Neuronal stem cell (in vitro differentiated cells): ENCODE data around the gene CDK5R1.
A peak's percentile ranks its signal among the peaks of the same experiment; 100 is the strongest.

Source experiments
- DNase-seq: peaks from one replicate; pipeline ENCODE4 v3.0.0-alpha.2; 2013; ENCODE audit warnings: low spot score
- H2AFZ ChIP-seq: one replicate; pipeline ENCODE4 v1.6.1; 2013; ENCODE audit warnings: mild to moderate bottlenecking, low read length, inconsistent platforms
- H2AK5ac ChIP-seq: 2 replicates; pipeline ENCODE4 v1.6.1; 2013; ENCODE audit warnings: low read depth, mild to moderate bottlenecking, inconsistent platforms, low read length, moderate library complexity, mixed read lengths
- H2BK120ac ChIP-seq: 2 replicates; pipeline ENCODE4 v1.6.1; 2013; ENCODE audit warnings: low read depth, mild to moderate bottlenecking, inconsistent platforms, low read length, moderate library complexity, mixed read lengths
- H2BK12ac ChIP-seq: one replicate; pipeline ENCODE4 v1.6.1; 2013; ENCODE audit warnings: low read length, inconsistent platforms
- H2BK15ac ChIP-seq: 2 replicates; pipeline ENCODE4 v1.6.1; 2013; ENCODE audit warnings: mild to moderate bottlenecking, low read length, inconsistent platforms, mixed read lengths
- H2BK5ac ChIP-seq: one replicate; pipeline ENCODE4 v1.6.1; 2013; ENCODE audit warnings: inconsistent platforms, mild to moderate bottlenecking, low read length, moderate library complexity
- H3K14ac ChIP-seq: one replicate; pipeline ENCODE4 v1.6.1; 2013; ENCODE audit warnings: low read length, inconsistent platforms
- H3K18ac ChIP-seq: 2 replicates; pipeline ENCODE4 v1.6.1; 2013; ENCODE audit warnings: low read length, inconsistent platforms
- H3K23ac ChIP-seq: 2 replicates; pipeline ENCODE4 v1.6.1; 2013; ENCODE audit warnings: low read depth, mild to moderate bottlenecking, mixed read lengths, low read length, inconsistent platforms; ENCODE audit not compliant: poor library complexity
- H3K27ac ChIP-seq: replicated peaks from 3 replicates; pipeline ENCODE4 v1.5.1; 2013; ENCODE audit warnings: low read length, inconsistent platforms
- H3K27me3 ChIP-seq, 3 experiments: 2 replicates each; pipeline ENCODE4 v1.6.1; 2013; ENCODE audit warnings: low read length in 3 of 3, mild to moderate bottlenecking in 2 of 3, inconsistent platforms in 1 of 3, low read depth in 1 of 3, mixed read lengths in 1 of 3, moderate library complexity in 1 of 3; ENCODE audit not compliant: control insufficient read depth in 3 of 3, insufficient read depth in 3 of 3
- H3K36me3 ChIP-seq, 2 donors: replicated peaks in 1 of 2; 2 replicates each; pipeline ENCODE4 v1.6.1; 2013; ENCODE audit warnings: low read length in 2 of 2; ENCODE audit not compliant: control insufficient read depth in 2 of 2, insufficient read depth in 2 of 2
- H3K4ac ChIP-seq: 2 replicates; pipeline ENCODE4 v1.6.1; 2013; ENCODE audit warnings: inconsistent platforms, mild to moderate bottlenecking, low read length, moderate library complexity
- H3K4me1 ChIP-seq, 2 donors: 1 replicate in 1 of 2; 2 replicates in 1 of 2; pipeline ENCODE4 v1.6.1; 2013; ENCODE audit warnings: low read length in 2 of 2, low read depth in 1 of 2; ENCODE audit not compliant: control insufficient read depth in 2 of 2, insufficient read depth in 1 of 2
- H3K4me2 ChIP-seq: one replicate; pipeline ENCODE4 v1.6.1; 2013; ENCODE audit warnings: mild to moderate bottlenecking, low read length, inconsistent platforms; ENCODE audit not compliant: insufficient read depth, poor library complexity, severe bottlenecking
- H3K4me3 ChIP-seq, 2 donors: 2 replicates each; pipeline ENCODE4 v1.5.1; 2013; ENCODE audit warnings: low read length in 2 of 2, mild to moderate bottlenecking in 2 of 2, inconsistent platforms in 1 of 2, moderate library complexity in 1 of 2
- H3K79me1 ChIP-seq: one replicate; pipeline ENCODE4 v1.6.1; 2013; ENCODE audit warnings: low read depth, mild to moderate bottlenecking, inconsistent platforms, low read length, moderate library complexity
- H3K9ac ChIP-seq: one replicate; pipeline ENCODE4 v1.6.1; 2013; ENCODE audit warnings: mild to moderate bottlenecking, low read depth, low read length, inconsistent platforms; ENCODE audit not compliant: poor library complexity
- H3K9me3 ChIP-seq, 2 donors: replicated peaks in 1 of 2; 2 replicates each; pipeline versions ENCODE3 to v1.6.1; 2013; ENCODE audit warnings: low read length in 2 of 2, mild to moderate bottlenecking in 2 of 2, inconsistent platforms in 1 of 2, low read depth in 1 of 2, mixed read lengths in 1 of 2, moderate library complexity in 1 of 2; ENCODE audit not compliant: control insufficient read depth in 2 of 2, insufficient read depth in 1 of 2
- H4K8ac ChIP-seq: one replicate; pipeline ENCODE4 v1.6.1; 2013; ENCODE audit warnings: low read depth, mild to moderate bottlenecking, inconsistent platforms, low read length, moderate library complexity
- H4K91ac ChIP-seq: one replicate; pipeline ENCODE4 v1.6.1; 2013; ENCODE audit warnings: low read length, low read depth, mild to moderate bottlenecking, inconsistent platforms; ENCODE audit not compliant: poor library complexity
- WGBS, 2 donors: extraction: QIAGEN DNeasy Blood & Tissue Kit; methylation state at CpG; one replicate each; pipeline ENCODE4 v1.1.7; 2013; ENCODE audit warnings: missing lambda C conversion rate in 2 of 2, mixed read lengths in 1 of 2; ENCODE audit not compliant: insufficient read length in 2 of 2, insufficient replicate concordance in 1 of 2; ENCODE audit errors: extremely low coverage in 2 of 2; 5-methylcytosine and 5-hydroxymethylcytosine counted together

The CDK5R1 gene

DNA sequence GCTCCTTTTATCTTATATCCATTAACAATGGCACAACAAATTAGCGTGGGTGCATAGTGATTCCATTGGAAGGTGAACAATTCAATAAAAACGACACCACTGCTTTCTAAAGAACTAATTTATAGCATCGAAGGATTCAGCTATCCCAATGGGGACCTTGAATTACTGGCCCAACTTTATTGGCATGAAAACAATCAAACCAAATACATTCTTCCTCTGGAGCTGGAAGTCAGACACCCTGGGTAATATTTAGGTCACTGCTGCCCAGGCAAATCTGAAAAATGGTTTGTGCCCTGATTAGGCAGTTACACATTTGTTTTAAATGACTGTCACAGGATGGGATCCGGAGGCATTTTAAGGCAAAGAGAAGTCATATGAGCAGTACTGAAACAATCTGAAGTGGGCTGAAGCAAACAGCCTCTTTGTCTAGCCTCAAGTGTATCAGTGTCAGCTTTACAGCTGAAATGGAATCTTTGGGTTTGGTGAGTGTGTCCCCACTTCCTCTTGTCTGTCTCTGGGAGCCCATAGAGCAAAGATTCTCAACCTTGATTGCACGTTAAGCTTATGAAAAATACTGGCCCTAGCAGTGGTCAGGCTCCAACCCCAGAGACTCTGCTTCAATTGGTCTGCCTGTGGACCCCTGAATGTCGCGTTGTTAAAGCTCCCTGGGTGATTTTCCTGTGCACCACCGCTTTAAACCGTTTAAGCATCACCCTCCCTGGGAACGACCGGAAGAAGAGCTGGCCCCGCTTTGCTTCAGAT, 30.3 kb downstream of the CDK5R1 start:
- Histone ChIP-seq H2BK5ac (no peak overlapping the region), H3K27me3 (no peaks in the 10 kb centered on the region), H3K27ac (no peak overlapping the region), H3K36me3 (no peaks in the 10 kb centered on the region), H2BK120ac (no peak overlapping the region), H2AK5ac (no peak overlapping the region), H3K9ac (no peak overlapping the region), H4K91ac (no peak overlapping the region), H2BK15ac (no peak overlapping the region), H3K79me1 (no peaks in the 10 kb centered on the region), H3K9me3 (no peaks in the 10 kb centered on the region), H3K4me3 (no peak overlapping the region), H2BK12ac (no peak overlapping the region), H3K4me2 (no peak overlapping the region), H3K4ac (no peak overlapping the region), H3K4me1 (peaks cover 34 to 52% of the 10 kb centered on the region in 2 donors), H3K14ac (no peak overlapping the region), H2AFZ (peak overlapping the region; percentile 84), H3K23ac (no peak overlapping the region), H3K18ac (no peak overlapping the region), H4K8ac (no peak overlapping the region)
- no CpG with 5 or more reads among the region's 12 CpGs for WGBS, 2 donors
- no peak for DNase-seq

DNA sequence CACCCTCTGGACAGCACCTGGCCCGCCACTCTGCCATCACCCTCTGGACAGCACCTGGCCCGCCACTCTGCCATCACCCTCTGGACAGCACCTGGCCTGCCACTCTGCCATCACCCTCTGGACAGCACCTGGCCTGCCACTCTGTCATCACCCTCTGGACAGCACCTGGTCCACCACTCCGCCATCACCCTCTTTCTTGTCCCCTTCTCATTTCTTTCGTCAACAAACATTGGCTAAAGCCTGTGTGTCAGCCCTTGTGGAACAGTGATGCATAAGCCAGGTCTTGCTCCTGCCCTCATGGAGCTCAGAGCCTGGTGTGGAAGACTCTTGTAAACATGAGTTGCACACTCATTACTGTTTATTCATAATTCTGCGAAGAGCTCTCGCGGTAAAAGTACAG, 31.2 kb downstream of the CDK5R1 start:
- Histone ChIP-seq H3K23ac (no peak overlapping the region), H2BK5ac (no peak overlapping the region), H3K9me3 (no peaks in the 10 kb centered on the region), H3K36me3 (no peaks in the 10 kb centered on the region), H3K4ac (no peak overlapping the region), H3K27ac (no peak overlapping the region), H3K9ac (no peak overlapping the region), H3K18ac (no peak overlapping the region), H2AFZ (no peak overlapping the region), H3K4me3 (no peak overlapping the region), H3K14ac (no peak overlapping the region), H2BK120ac (no peak overlapping the region), H4K8ac (no peak overlapping the region), H3K27me3 (no peaks in the 10 kb centered on the region), H2BK12ac (no peak overlapping the region), H4K91ac (no peak overlapping the region), H3K4me2 (no peak overlapping the region), H3K4me1 (peaks cover 35 to 53% of the 10 kb centered on the region in 2 donors), H2AK5ac (no peak overlapping the region), H2BK15ac (no peak overlapping the region), H3K79me1 (no peaks in the 10 kb centered on the region)
- DNase-seq = no peak
- WGBS, 2 donors = no CpG with 5 or more reads among the region's 7 CpGs

DNA sequence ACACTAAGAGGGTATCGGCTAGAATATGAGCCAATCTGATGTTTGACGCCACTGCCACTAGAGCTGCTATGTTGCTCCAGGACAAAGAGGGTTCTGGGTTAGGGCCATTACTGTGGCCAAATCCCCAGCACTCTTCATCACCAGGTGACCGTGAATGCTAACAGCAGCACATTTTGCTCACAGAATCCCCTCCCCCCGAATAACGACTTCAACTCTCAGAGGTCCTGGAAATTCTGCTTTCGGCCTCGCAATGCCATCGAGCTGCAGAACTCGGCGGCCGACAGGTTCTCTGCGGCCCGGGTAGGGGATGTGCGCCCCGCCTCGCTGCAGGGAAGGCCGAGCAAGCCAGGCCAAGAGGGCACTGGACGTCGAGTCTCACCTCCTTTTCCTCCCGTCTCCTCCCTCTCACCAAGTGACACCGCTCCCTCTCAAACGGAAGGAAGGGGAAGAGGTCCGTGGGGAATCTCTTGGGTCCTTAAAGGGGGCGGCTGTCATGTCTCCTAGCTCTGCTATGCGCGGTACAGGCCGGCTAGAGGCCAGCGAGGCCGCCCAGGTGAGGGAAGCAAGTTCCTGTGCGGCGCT, 31.9 kb downstream of the CDK5R1 start:
- Histone ChIP-seq H3K27me3 (no peaks in the 10 kb centered on the region), H3K27ac (peak overlapping the region; percentile 94), H3K9ac (peak overlapping the region; percentile 74), H3K23ac (peak overlapping the region; percentile 4), H3K4me1 (peaks cover 39 to 59% of the 10 kb centered on the region in 2 donors), H3K36me3 (no peaks in the 10 kb centered on the region), H4K91ac (peak overlapping the region; percentile 30), H3K14ac (no peak overlapping the region), H3K18ac (peak overlapping the region; percentile 72), H2AFZ (peak overlapping the region; percentile 75), H3K79me1 (no peaks in the 10 kb centered on the region), H3K9me3 (no peaks in the 10 kb centered on the region), H2BK15ac (peak overlapping the region; percentile 84), H2BK12ac (peak overlapping the region; percentile 16), H3K4ac (no peak overlapping the region), H3K4me3 (peak overlapping the region; percentile 39 to 71), H3K4me2 (peak overlapping the region; percentile 52), H4K8ac (peak overlapping the region; percentile 43), H2BK120ac (peak overlapping the region; percentile 56), H2BK5ac (peak overlapping the region; percentile 82), H2AK5ac (peak overlapping the region; percentile 88)
- WGBS, 2 donors = no CpG with 5 or more reads among the region's 31 CpGs
- DNase-seq = no peak
